Neural cell (in vitro differentiated cells): ENCODE measurements around the gene TMEM234.
"Not testable (repeated sequence)": the region's sequence is repeated elsewhere in the genome, so short reads cannot be mapped to it uniquely, and the experiment has no call there.

Source experiments
- EP300 ChIP-seq: fragments of 450-650 bp; conservative IDR thresholded peaks from 2 replicates; pipeline ENCODE4 v1.6.1; 2014; ENCODE audit warnings: antibody characterized with exemption, mild to moderate bottlenecking, moderate library complexity; ENCODE audit not compliant: poor library complexity, severe bottlenecking
- EZH2 ChIP-seq: fragments of 200-600, 300-800 bp; shearing (Covaris generic), sonication (generic); IDR thresholded peaks from 2 replicates; pipeline ENCODE4 v1.6.1; 2014; ENCODE audit warnings: antibody characterized with exemption, low read length, borderline replicate concordance, mild to moderate bottlenecking; ENCODE audit not compliant: insufficient read depth, poor library complexity, severe bottlenecking
- TF ChIP-seq, protein P1 (sequence below): fragments of 450-650 bp; IDR thresholded peaks from 2 replicates; pipeline ENCODE4 v1.5.1; 2014; ENCODE audit warnings: antibody characterized with exemption, mild to moderate bottlenecking, moderate library complexity; ENCODE audit not compliant: poor library complexity, severe bottlenecking
- TF ChIP-seq, protein P2 (sequence below): IDR thresholded peaks from 2 replicates; pipeline ENCODE4 v1.6.1; 2012; ENCODE audit warnings: borderline replicate concordance

DNA sequence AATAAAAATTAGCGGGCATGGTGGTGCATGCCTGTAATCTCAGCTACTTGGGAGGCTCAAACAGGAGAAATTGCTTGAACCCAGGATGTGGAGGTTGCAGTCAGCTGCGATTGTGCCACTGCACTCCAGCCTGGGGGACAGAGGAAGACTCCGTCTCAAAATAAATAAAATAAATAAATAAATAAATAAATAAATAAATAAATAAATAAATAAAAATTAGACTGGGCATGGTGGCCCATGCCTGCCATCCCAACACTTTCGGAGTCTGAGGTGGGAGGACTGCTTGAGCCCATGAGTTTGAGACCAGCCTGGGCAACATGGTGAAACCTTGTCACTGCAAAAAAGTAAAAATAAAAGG lies 41.1 kb upstream of the TMEM234 start:
- TF ChIP-seq, protein P1, sequence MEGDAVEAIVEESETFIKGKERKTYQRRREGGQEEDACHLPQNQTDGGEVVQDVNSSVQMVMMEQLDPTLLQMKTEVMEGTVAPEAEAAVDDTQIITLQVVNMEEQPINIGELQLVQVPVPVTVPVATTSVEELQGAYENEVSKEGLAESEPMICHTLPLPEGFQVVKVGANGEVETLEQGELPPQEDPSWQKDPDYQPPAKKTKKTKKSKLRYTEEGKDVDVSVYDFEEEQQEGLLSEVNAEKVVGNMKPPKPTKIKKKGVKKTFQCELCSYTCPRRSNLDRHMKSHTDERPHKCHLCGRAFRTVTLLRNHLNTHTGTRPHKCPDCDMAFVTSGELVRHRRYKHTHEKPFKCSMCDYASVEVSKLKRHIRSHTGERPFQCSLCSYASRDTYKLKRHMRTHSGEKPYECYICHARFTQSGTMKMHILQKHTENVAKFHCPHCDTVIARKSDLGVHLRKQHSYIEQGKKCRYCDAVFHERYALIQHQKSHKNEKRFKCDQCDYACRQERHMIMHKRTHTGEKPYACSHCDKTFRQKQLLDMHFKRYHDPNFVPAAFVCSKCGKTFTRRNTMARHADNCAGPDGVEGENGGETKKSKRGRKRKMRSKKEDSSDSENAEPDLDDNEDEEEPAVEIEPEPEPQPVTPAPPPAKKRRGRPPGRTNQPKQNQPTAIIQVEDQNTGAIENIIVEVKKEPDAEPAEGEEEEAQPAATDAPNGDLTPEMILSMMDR: not testable (repeated sequence)
- not testable (repeated sequence) for TF ChIP-seq EP300, EZH2
- TF ChIP-seq, protein P2, sequence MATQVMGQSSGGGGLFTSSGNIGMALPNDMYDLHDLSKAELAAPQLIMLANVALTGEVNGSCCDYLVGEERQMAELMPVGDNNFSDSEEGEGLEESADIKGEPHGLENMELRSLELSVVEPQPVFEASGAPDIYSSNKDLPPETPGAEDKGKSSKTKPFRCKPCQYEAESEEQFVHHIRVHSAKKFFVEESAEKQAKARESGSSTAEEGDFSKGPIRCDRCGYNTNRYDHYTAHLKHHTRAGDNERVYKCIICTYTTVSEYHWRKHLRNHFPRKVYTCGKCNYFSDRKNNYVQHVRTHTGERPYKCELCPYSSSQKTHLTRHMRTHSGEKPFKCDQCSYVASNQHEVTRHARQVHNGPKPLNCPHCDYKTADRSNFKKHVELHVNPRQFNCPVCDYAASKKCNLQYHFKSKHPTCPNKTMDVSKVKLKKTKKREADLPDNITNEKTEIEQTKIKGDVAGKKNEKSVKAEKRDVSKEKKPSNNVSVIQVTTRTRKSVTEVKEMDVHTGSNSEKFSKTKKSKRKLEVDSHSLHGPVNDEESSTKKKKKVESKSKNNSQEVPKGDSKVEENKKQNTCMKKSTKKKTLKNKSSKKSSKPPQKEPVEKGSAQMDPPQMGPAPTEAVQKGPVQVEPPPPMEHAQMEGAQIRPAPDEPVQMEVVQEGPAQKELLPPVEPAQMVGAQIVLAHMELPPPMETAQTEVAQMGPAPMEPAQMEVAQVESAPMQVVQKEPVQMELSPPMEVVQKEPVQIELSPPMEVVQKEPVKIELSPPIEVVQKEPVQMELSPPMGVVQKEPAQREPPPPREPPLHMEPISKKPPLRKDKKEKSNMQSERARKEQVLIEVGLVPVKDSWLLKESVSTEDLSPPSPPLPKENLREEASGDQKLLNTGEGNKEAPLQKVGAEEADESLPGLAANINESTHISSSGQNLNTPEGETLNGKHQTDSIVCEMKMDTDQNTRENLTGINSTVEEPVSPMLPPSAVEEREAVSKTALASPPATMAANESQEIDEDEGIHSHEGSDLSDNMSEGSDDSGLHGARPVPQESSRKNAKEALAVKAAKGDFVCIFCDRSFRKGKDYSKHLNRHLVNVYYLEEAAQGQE: not testable (repeated sequence)
